CD4-positive, alpha-beta T cell treated with Interferon alpha-2 for 1 hour (primary cell): ENCODE results near the gene SSH3.
A peak's percentile ranks its signal among the peaks of the same experiment; 100 is the strongest.

Experiments
- DNase-seq, 2 donors: peaks; one replicate each; pipeline ENCODE4 v3.0.0-alpha.2; 2020 to 2022

The SSH3 gene

DNA sequence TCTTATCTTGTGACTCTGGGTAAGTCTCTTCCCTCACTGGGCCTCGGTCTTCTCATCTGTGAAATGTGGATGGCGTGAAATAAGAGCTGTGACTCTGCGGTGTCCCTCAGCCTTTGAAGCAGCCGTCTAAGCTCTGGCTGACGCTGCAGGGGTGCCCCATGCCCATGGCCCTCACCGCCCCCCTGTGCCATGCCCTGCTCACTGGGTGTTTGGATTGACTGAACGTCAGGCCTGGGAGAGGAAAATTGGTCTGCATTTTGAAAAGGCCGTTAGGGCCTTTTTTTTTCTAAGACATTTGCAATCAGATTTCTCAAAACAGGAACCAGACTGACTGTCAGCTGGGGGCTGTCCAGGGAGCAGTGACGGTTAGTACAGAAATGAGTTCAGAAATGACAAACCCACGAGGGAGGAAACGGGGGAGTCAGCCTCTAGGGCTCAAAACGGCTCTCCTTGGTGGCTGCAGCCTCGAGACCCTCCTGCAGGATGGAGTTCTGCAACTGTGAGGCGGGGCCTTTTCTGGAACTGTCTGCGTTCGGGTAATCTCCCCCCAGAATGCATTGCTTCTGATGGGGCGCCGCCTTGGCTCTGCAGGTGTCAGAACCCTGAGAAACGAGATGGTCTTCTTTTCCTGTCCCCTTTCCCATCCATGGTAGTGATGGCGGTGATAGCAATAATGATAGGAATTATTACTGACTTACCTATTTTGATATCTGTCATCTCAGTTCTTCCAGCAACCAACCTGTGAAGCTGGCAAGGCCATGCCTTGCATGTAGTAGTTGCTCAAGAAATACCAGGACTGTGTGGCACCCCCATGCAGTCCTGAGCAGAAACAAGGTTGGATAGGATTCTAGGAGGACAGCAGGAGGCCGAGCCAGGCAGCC, 35.0 kb upstream of the SSH3 start:
- DNase-seq: peak; percentile 50 to 67

- DNase-seq: no peak
Observed at GRCh38 chr11:67268962-67269268, 34.4 kb upstream of the SSH3 start.

DNA sequence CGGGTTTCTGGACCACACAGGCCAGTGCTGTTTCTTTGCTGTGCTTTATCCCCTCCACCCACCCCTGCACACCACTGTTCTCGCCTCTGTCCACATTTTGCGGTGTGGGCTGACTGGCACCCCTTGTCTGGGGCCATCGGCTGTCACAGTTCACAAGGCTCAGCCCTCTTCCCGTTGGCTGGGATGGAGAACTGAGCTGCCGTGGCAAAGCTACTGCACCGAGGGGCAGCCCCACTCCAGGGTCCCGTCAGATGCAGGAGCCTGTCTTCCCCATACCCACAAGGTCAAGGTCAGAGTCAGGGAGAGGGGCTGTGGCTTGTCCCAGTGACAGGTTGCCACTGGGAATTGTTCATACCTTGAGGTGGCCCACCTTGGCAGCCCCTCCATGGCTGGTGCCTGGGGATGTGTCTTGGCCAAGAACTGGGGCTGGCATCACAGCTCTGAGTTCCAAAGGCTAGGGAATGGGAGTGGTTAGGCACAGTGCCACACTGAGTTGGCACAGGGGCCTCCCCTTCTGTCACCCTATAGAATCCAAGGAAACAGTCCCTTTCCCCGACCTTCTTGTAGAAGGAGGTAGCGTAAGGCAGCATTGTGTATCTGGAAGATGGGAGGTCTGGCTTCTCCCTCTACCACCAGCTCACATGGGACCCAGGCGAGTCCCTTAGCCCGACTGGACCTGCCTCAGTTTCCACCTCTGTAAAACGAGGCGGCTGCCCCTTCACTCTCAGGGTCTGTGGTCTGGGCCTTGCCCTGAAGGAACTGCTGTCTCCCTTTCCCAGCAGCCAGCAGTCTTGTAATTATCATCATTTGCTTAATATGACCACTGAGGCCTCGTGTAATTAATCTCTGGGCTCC, 33.7 kb upstream of the SSH3 start:
- no peak for DNase-seq

DNA sequence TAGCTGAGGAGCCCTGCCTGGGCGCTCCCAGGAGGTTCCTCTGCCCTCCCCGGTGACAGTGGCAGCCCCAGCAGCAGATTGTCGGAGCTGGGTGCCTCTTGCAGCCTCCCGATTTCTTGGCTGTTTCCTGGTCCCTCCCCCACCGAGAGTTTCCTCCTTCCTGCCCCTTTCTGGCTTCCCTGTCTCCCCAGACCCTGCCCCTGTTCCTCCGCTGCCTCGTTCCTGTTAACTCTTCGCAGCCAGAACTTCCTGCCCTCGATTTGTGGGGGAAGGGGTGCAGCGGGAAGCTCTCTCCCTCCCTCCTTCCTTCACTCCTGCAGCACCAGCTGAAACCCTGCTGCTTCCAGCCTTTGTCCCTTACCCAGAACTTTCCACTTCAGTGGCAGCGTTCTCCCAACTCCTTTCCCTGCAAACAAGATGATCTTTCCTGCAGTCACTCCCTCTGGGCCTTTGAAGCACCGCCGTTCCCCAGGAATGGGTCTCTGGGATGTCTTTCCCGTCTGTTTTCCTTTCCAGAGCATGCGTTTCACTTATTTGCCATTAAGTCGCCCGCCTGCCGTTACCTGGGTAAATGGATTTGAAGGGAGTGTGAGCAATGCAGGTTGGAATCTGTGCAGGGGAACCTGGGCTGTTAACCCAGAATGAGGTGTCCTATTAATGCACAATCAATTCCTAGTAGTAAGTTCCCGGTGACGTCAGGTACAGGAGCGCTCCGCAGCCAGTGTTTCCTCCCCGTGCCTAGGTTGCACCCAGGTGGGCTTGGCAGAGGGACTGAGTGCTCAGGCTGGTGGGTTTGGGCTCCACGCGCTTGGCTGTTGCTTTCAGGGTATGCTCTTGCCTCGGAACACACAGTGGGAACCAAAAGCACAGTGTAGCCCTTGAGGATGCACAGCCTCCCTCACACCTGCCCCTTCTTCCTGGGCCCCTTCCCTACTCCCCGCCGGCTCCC, 32.8 kb upstream of the SSH3 start:
- no peak for DNase-seq

DNA sequence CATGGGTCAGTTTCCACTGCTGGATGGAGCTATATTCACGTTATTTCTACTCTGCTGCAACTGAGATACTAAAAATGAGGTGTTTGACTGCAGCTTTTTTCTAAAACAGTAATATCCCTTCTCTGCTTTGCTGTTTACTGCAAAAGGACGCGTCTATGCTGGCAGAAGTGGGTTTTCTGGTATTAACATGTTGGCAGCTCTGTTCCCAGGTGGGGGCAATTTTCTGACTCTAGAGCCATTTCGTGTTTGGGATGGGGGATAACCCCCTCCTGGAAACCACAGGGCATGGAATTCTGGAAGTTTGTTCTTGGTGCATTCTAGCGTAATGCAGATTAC, 32.2 kb upstream of the SSH3 start:
- no peak for DNase-seq

DNA sequence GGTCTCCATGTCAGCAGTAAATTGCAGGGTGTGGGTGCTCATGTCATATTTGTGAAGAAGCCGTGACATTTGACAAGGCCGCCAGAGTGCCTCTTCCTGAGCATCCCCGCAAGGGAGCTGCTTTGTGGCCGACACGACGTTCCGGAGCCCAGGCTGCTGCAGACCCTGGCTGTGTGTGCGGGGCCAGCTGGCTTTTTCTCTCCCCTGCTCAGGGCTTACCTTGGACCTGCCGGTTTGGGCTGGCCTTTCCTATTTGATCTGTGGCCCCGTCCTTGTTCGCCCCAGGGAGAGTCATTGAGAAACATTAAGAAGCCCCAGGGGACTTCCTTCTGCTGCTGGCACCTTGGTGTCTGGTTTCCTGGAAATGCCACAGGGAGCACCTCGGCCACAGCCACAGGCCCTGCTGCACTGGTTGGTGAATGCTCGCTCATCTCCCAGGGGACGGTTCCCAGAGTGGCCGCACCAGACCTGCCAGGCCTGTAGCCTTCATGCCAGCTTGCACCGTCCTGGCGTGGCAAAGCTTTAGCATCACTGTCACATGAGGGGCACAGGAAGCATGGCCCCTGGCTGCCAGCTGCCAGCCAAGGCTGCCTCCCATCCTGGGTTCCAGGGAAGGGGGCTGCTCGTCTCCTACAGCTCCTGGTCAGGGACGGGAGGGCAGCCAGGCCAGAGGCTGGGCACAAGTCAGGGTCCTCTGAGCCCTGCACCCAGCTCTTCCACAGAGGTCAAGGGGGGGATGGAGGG, 31.6 kb upstream of the SSH3 start:
- peak; percentile 75 to 79 for DNase-seq

DNA sequence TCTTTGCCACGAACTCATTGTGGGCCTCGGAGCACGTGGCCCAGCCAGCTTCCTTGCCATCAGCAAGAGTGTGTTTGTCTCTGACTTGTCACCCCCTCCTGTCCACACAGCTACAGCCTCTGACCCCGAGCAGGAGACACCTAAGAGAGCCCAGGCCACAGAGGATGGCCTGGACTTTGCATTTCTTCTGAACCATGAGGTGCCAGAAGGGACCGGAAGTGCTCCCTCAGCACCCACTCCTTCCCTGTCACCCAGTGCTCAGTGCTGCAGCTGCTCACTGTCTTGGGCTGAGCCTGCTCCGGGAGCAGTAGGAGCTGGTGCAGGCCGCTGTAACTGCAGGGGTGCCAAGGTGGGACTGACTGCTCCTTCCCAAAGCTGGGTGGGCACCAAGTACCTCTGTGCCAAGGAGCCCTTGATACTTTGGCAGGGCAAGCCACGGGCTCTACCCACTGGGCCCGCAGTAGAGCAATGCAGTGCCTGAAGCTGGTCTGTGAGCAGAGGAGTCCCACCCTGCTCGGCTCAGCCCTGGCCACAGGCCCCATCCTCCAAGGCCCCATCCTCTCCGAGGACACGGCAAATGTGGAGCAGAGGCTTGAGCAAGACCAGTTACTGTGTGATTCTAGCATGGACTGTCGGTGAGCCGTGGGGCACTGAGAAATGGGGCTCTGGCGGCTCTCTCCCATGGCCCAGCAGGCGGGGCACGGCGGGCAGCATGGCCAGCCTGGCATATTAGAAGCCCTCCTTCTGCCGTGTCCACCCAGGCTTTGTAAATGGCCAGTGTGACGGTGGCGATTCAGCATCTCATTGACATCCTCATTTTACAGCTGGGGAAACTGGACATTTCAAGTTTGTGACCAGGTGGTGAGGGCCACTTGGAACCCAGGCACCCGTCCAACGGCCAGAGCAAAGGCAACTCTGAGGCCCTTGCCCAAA, 30.7 kb upstream of the SSH3 start:
- no peak for DNase-seq

DNA sequence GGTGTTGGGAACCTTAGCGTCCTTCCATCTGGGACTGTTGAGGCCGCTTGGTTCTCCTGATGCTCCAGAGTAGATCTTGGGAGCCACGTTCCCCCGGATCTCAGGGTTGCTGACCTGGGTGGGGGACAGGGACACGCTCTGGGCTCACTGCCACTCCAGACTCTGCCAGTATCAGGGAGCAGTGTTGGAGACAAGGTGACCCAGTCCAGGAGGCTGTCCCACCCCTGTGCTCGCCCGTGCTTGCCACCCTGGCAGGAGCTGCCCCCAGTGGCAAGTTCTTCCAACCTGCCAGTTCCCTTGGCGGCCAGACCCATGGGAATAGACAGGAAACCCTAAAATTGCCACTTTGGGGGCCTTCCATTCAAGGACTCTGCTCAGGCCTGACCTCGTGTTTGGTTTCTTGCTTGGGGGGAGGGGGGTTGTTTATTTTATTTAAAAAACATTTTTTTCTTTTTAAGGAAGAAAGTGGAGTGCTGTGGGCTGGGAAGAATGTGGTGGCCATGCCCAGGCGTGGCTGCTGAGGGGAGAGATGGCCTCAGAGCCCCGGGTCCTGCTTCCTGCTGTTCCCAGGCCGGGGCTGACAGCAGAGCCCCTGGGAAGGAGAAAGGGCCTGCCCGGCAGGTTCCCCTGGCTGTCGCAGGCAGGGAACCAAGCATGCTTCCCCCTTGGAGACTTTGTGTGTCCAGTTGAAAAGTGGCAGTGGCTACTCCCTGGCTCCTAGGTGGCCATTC, 29.9 kb upstream of the SSH3 start:
- no peak for DNase-seq

- DNase-seq: no peak
Observed at GRCh38 chr11:67274768-67275605, 28.3 kb upstream of the SSH3 start.

- DNase-seq: no peak
Observed at GRCh38 chr11:67275606-67276409, 27.5 kb upstream of the SSH3 start.

DNA sequence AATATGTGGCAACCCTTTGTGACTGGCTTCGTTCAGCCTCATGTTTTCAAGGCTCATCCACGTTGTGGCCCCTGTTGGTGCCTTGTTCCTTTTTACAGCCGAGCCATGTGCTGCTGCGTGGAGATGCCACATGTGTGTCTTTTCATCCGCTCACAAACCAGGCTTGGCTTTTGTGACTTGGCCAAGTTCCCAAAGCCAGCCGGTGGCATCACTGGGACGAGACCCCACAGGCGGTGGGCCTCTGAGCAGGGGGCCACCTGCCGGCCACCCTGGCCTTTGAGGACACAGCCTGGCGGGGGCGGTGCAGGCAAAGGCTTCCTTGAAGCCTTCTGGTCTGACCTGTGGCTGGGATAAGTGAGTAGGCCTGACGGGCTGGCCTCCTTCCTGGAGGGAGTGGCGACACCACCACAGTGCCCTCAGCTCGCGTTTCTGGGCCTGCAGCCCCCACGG, 26.5 kb upstream of the SSH3 start:
- peak in 1 of 2 donors; percentile 33 for DNase-seq

DNA sequence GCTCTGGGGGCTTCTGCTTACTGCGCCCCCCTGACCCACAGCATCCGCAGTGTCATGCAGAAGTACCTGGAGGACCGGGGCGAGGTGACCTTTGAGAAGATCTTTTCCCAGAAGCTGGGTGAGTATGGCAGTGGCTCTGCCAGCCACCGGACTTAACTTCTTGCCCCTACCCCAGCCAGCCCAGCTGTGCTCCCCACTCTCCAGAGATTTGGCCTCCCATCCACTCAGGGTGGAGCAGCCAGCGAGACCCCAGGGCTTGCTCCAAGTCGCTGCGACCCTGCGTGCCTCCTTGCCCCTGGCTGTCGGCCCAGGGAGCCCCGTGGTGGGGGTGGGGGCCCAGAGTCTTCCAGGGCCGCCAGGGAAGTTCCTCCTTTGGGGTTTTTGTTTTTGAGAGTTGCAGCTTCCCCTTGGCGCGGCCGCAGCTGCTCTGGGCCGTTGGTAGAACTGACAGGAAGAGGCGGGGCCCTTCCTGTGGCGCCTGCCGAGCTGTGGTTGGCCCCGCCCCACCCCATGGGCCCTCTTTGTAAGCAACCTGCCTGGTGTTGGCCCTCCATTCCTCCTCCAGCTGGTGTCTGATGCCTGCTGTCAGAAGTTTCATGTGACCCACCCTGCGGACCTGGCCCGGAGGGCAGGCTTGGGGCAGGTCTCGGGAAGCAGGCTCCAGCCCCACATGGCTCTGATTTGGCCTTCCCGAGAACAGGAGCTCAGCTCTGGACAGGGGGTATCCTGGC, 25.9 kb upstream of the SSH3 start:
- DNase-seq: peak; percentile 94 to 95

DNA sequence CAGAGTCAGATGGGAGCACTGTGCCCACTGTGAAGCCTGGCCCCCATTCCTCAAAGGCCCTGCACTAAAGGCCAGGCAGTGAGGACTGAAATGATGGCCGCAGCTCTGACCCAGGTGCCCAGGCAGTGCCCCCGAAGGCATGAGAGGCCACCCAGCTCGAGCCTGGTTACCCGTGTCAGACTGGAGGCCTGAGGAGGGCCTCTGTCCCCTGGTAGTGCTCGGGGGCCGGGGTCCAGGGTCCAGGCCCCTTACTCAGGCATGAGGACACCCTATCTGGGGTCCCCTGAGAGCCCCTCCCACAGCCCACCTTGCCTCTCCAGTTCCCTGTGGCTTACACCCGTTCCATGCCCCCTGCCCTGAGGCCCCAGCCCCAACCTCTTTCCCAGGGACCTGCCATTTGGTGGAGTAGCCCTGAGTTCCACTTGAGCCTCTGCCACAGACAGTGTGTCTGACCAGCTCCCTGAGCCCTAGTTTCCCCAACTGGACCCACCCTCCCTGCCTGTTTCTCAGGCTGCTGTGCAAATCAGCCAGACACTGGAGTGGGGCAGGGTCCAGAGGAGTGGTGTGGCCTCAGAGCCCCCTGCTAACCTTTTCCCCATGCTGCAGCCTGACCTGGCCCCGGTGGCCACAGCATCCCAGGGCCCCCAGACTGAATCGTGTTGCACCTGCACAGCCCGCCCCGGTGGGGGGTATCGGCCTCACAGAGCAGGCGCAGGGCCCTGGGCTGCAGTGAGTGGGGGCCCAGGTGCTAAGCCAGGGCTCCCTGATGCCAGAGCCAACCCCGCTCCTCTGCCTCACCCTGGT, 25.0 kb upstream of the SSH3 start:
- no peak for DNase-seq

GRCh38 chr11:67278939-67279588, 24.3 kb upstream of the SSH3 start:
- no peak for DNase-seq

- DNase-seq: no peak
Observed at GRCh38 chr11:67279589-67280340, 23.6 kb upstream of the SSH3 start.

- no peak for DNase-seq
Observed at GRCh38 chr11:67280341-67280787, 23.0 kb upstream of the SSH3 start.
